Liver (tissue), 9 donors: ENCODE data around the gene ZNF793. TPM values are rescaled to one million over a fixed set of nuclear protein-coding genes. Genes with fewer than 3 reads are reported as not detected.

Experiments
- DNase-seq: peaks from one replicate; pipeline ENCODE4 v3.0.0-alpha.2; 2017; ENCODE audit warnings: low spot score
- H3K27ac ChIP-seq, 2 donors: one replicate each; pipeline ENCODE4 v1.7.0; 2013; ENCODE audit warnings: inconsistent platforms in 2 of 2, low read length in 2 of 2, control low read depth in 1 of 2, low read depth in 1 of 2, mild to moderate bottlenecking in 1 of 2
- H3K27me3 ChIP-seq, 4 donors: one replicate each; pipeline versions ENCODE4 v1.6.1 to v1.7.0; 2013; ENCODE audit warnings: low read length in 3 of 4, inconsistent platforms in 1 of 4, mild to moderate bottlenecking in 1 of 4, moderate library complexity in 1 of 4; ENCODE audit not compliant: control insufficient read depth in 4 of 4, insufficient read depth in 4 of 4
- H3K36me3 ChIP-seq, 4 donors: one replicate each; pipeline versions ENCODE4 v1.6.1 to v1.7.0; 2013; ENCODE audit warnings: low read length in 3 of 4, mild to moderate bottlenecking in 3 of 4, low read depth in 1 of 4, moderate library complexity in 1 of 4; ENCODE audit not compliant: control insufficient read depth in 4 of 4, insufficient read depth in 3 of 4
- H3K4me1 ChIP-seq, 4 donors: one replicate each; pipeline versions ENCODE4 v1.6.1 to v1.7.0; 2013; ENCODE audit warnings: low read length in 3 of 4, mild to moderate bottlenecking in 3 of 4, moderate library complexity in 1 of 4; ENCODE audit not compliant: control insufficient read depth in 4 of 4, insufficient read depth in 4 of 4
- H3K4me3 ChIP-seq, 3 donors: one replicate each; pipeline versions ENCODE4 v1.6.1 to v1.7.0; 2013; ENCODE audit warnings: low read length in 3 of 3, control low read depth in 1 of 3, low read depth in 1 of 3, mild to moderate bottlenecking in 1 of 3
- H3K9ac ChIP-seq, 2 donors: one replicate each; pipeline ENCODE4 v1.7.0; 2013; ENCODE audit warnings: low read length in 2 of 2, mild to moderate bottlenecking in 2 of 2, moderate library complexity in 2 of 2, control low read depth in 1 of 2, low read depth in 1 of 2
- H3K9me3 ChIP-seq, 4 donors: one replicate each; pipeline versions ENCODE4 v1.6.1 to v1.7.0; 2013; ENCODE audit warnings: low read length in 3 of 4; ENCODE audit not compliant: control insufficient read depth in 4 of 4
- ATF3 ChIP-seq: IDR thresholded peaks from 2 replicates; pipeline ENCODE4 v1.6.1; 2016; ENCODE audit warnings: antibody characterized with exemption
- CTCF ChIP-seq: fragments of 150-350 bp; IDR thresholded peaks from 2 replicates; pipeline ENCODE4 v1.5.1; 2017; ENCODE audit warnings: improper control_type of control experiment, low read depth, low read length; ENCODE audit not compliant: missing input control
- EGR1 ChIP-seq, 2 donors: IDR thresholded peaks; 2 replicates each; pipeline ENCODE4 v1.6.1; 2016 to 2018; ENCODE audit warnings: antibody characterized with exemption in 2 of 2, low read depth in 2 of 2
- FOXA1 ChIP-seq: IDR thresholded peaks from 2 replicates; pipeline ENCODE4 v1.6.1; 2016; ENCODE audit warnings: antibody characterized with exemption
- FOXA2 ChIP-seq: IDR thresholded peaks from 2 replicates; pipeline ENCODE4 v1.6.1; 2016; ENCODE audit warnings: antibody characterized with exemption
- GABPA ChIP-seq, 2 donors: IDR thresholded peaks in 1 of 2; conservative IDR thresholded peaks in 1 of 2; 2 replicates each; pipeline ENCODE4 v1.6.1; 2016; ENCODE audit warnings: antibody characterized with exemption in 2 of 2, mild to moderate bottlenecking in 1 of 2, moderate library complexity in 1 of 2
- HNF4A ChIP-seq, 2 donors: conservative IDR thresholded peaks; 2 replicates each; pipeline ENCODE4 v1.6.1; 2016; ENCODE audit warnings: antibody characterized with exemption in 2 of 2, mild to moderate bottlenecking in 2 of 2
- HNF4G ChIP-seq: IDR thresholded peaks from 2 replicates; pipeline ENCODE4 v1.6.1; 2016; ENCODE audit warnings: antibody characterized with exemption
- JUND ChIP-seq, 2 donors: IDR thresholded peaks; 2 replicates each; pipeline ENCODE4 v1.6.1; 2016; ENCODE audit warnings: antibody characterized with exemption in 2 of 2
- MAX ChIP-seq: IDR thresholded peaks from 2 replicates; pipeline ENCODE4 v1.6.1; 2016; ENCODE audit warnings: antibody characterized with exemption
- NR2F2 ChIP-seq: IDR thresholded peaks from 2 replicates; pipeline ENCODE4 v1.6.1; 2016; ENCODE audit warnings: antibody characterized with exemption
- RAD21 ChIP-seq, 2 donors: IDR thresholded peaks; 2 replicates each; pipeline ENCODE4 v1.6.1; 2016; ENCODE audit warnings: antibody characterized with exemption in 2 of 2, mild to moderate bottlenecking in 2 of 2
- REST ChIP-seq: IDR thresholded peaks from 2 replicates; pipeline ENCODE4 v1.6.1; 2016; ENCODE audit warnings: antibody characterized with exemption, mild to moderate bottlenecking
- RXRA ChIP-seq, 2 donors: IDR thresholded peaks; 2 replicates each; pipeline ENCODE4 v1.6.1; 2017 to 2018; ENCODE audit warnings: antibody characterized with exemption in 2 of 2, mild to moderate bottlenecking in 1 of 2
- SP1 ChIP-seq: IDR thresholded peaks from 2 replicates; pipeline ENCODE4 v1.6.1; 2018; ENCODE audit warnings: antibody characterized with exemption, mild to moderate bottlenecking
- TAF1 ChIP-seq: conservative IDR thresholded peaks from 2 replicates; pipeline ENCODE4 v1.6.1; 2016; ENCODE audit warnings: antibody characterized with exemption, mild to moderate bottlenecking
- YY1 ChIP-seq: IDR thresholded peaks from 2 replicates; pipeline ENCODE4 v1.6.1; 2016; ENCODE audit warnings: antibody characterized with exemption, mild to moderate bottlenecking
- ZBTB33 ChIP-seq: IDR thresholded peaks from 2 replicates; pipeline ENCODE4 v1.6.1; 2016; ENCODE audit warnings: antibody characterized with exemption
- WGBS: extraction: QIAGEN DNeasy Blood & Tissue Kit; methylation state at CpG from one replicate; pipeline ENCODE4 v1.1.7; 2013; 5-methylcytosine and 5-hydroxymethylcytosine counted together
- polyA plus RNA-seq, 2 donors: library from polyadenylated mRNA; stranded (reverse) in 1 of 2; unstranded in 1 of 2; fragments of 200-250 nt in 1 of 2; fragments of >200 nt in 1 of 2; fragmentation: Nextera tagmentation in 1 of 2; extraction: Ambion mirVana in 1 of 2; gene quantifications; one replicate each; pipeline versions ENCODE4 v1.2.1 to v1.2.3, GENCODE V29; 2013 to 2015
- total RNA-seq, 2 donors: library from RNA; depleted of rRNA; stranded (reverse); fragments of >200 nt; gene quantifications; one replicate each; pipeline ENCODE4 v1.2.3, GENCODE V29; 2014
- donor health status: healthy.
- donor health status: healthy.
- donor health status: healthy.
- donor health status: healthy.
- donor health status: healthy.

The ZNF793 gene
- total and polyA plus RNA-seq, 4 donors = 0.15 to 0.93 (median 0.51) TPM

GRCh38 chr19:37466798-37467607, 39.7 kb upstream of the ZNF793 start, which contains the start of gene ZNF569:
Gene ZNF569, minus strand, starts transcription at chr19:37467444. Its CDS starts 22,523 bp downstream, at chr19:37444921.
- H3K27me3 ChIP-seq = no peaks in the 10 kb centered on the region
- DNase-seq = peak; percentile 89
- peaks cover 3 to 23% (median 17%) of the 10 kb centered on the region in 4 donors for H3K9me3 ChIP-seq
- H3K4me3 ChIP-seq = peak within 1 kb of the TSS; percentile 77 to 90 (median 80)
- WGBS = under 1% methylated on average over 62 of the region's 62 CpGs
- H3K27ac ChIP-seq = peak within 1 kb of the TSS; percentile 58 to 78
- H3K36me3 ChIP-seq = peaks cover 4 to 35% (median 24%) of the 10 kb centered on the region in 4 donors
- H3K4me1 ChIP-seq = peaks cover 0 to 25% (median 13%) of the 10 kb centered on the region in 4 donors
- peak within 1 kb of the TSS; percentile 11 to 62 for H3K9ac ChIP-seq
- TF ChIP-seq NR2F2 = peak; percentile 49
- no peak for TF ChIP-seq HNF4G
- TF ChIP-seq REST = peak; percentile 54
- no peak for TF ChIP-seq CTCF
- TF ChIP-seq YY1 = peak; percentile 75
- TF ChIP-seq SP1 = no peak
- TF ChIP-seq TAF1 = peak; percentile 74
- TF ChIP-seq MAX = no peak
- peak in 1 of 2 donors; percentile 19 for TF ChIP-seq RAD21 (IDR thresholded peaks at IDR 0.05)
- TF ChIP-seq RXRA (IDR thresholded peaks at IDR 0.05) = peak in 1 of 2 donors; percentile 34
- peak; percentile 14 to 36 for TF ChIP-seq HNF4A (conservative IDR thresholded peaks at IDR 0.05)
- TF ChIP-seq FOXA2 = no peak
- peak; percentile 81 to 95 for TF ChIP-seq GABPA (IDR thresholded peaks at IDR 0.05 in 1 of 2, conservative IDR thresholded peaks at IDR 0.05 in 1 of 2)
- TF ChIP-seq JUND (IDR thresholded peaks at IDR 0.05) = no peak
- TF ChIP-seq FOXA1 = no peak
- TF ChIP-seq EGR1 (IDR thresholded peaks at IDR 0.05; ENCODE audit: low read depth in 2 of 2) = peak; percentile 61 to 83
- no peak for TF ChIP-seq ATF3
- peak; percentile 88 for TF ChIP-seq ZBTB33
